ENCODE data around the gene OXLD1.

GRCh38 chr17:81631482-81631881, 34.9 kb downstream of the OXLD1 start:
- TF ChIP-seq CTCF (IDR thresholded peaks at IDR 0.05 in 4 of 5, conservative IDR thresholded peaks at IDR 0.05 in 1 of 5) (no peak), POLR2A (IDR thresholded peaks at IDR 0.05) (no peak)

All from gastrocnemius medialis (tissue), 4 donors.